Measurements from ENCODE around the gene NECTIN1.

NECTIN1 gene

GRCh38 chr11:119763071-119763728 lies 34.2 kb upstream of the NECTIN1 start:
- no peak for DNase-seq
- TF ChIP-seq POLR2A (IDR thresholded peaks at IDR 0.05; ENCODE audit: low read length) (no peak), GATA1 (IDR thresholded peaks at IDR 0.05; ENCODE audit: low read depth, low read length) (no peak)

GRCh38 chr11:119759747-119760412 lies 30.9 kb upstream of the NECTIN1 start:
- no peak for TF ChIP-seq POLR2A (IDR thresholded peaks at IDR 0.05; ENCODE audit: low read length)
- TF ChIP-seq GATA1 (IDR thresholded peaks at IDR 0.05; ENCODE audit: low read depth, low read length), result no peak
- DNase-seq, result no peak

- no peak for TF ChIP-seq GATA1 (IDR thresholded peaks at IDR 0.05; ENCODE audit: low read depth, low read length)
- TF ChIP-seq POLR2A (IDR thresholded peaks at IDR 0.05; ENCODE audit: low read length), result no peak
- DNase-seq, result peak; percentile 43 to 50
These were observed 30.3 kb upstream of the NECTIN1 start for GRCh38 chr11:119759324-119759723.

GRCh38 chr11:119758291-119758690 lies 29.3 kb upstream of the NECTIN1 start:
- TF ChIP-seq GATA1 (IDR thresholded peaks at IDR 0.05; ENCODE audit: low read depth, low read length), result no peak
- TF ChIP-seq POLR2A (IDR thresholded peaks at IDR 0.05; ENCODE audit: low read length), result no peak
- no peak for DNase-seq

- DNase-seq, result no peak
- no peak for TF ChIP-seq GATA1 (IDR thresholded peaks at IDR 0.05; ENCODE audit: low read depth, low read length)
- TF ChIP-seq POLR2A (IDR thresholded peaks at IDR 0.05; ENCODE audit: low read length), result no peak
These were observed 28.4 kb upstream of the NECTIN1 start for GRCh38 chr11:119757378-119757777.

GRCh38 chr11:119756169-119756865 lies 27.3 kb upstream of the NECTIN1 start:
- no peak for DNase-seq
- TF ChIP-seq GATA1 (IDR thresholded peaks at IDR 0.05; ENCODE audit: low read depth, low read length), result no peak
- no peak for TF ChIP-seq POLR2A (IDR thresholded peaks at IDR 0.05; ENCODE audit: low read length)

GRCh38 chr11:119755356-119756071 lies 26.5 kb upstream of the NECTIN1 start:
- TF ChIP-seq POLR2A (IDR thresholded peaks at IDR 0.05; ENCODE audit: low read length) (no peak), GATA1 (IDR thresholded peaks at IDR 0.05; ENCODE audit: low read depth, low read length) (no peak)
- DNase-seq, result no peak

- no peak for TF ChIP-seq POLR2A (IDR thresholded peaks at IDR 0.05; ENCODE audit: low read length)
- no peak for TF ChIP-seq GATA1 (IDR thresholded peaks at IDR 0.05; ENCODE audit: low read depth, low read length)
- DNase-seq, result no peak
These were observed 25.8 kb upstream of the NECTIN1 start for GRCh38 chr11:119754656-119755355.

- no peak for TF ChIP-seq POLR2A (IDR thresholded peaks at IDR 0.05; ENCODE audit: low read length)
- no peak for TF ChIP-seq GATA1 (IDR thresholded peaks at IDR 0.05; ENCODE audit: low read depth, low read length)
- no peak for DNase-seq
These were observed 25.2 kb upstream of the NECTIN1 start for GRCh38 chr11:119754199-119754598.

- TF ChIP-seq GATA1 (IDR thresholded peaks at IDR 0.05; ENCODE audit: low read depth, low read length) (no peak), POLR2A (IDR thresholded peaks at IDR 0.05; ENCODE audit: low read length) (no peak)
- no peak for DNase-seq
These were observed 23.9 kb upstream of the NECTIN1 start for GRCh38 chr11:119752946-119753345.

- no peak for DNase-seq
- TF ChIP-seq POLR2A (IDR thresholded peaks at IDR 0.05; ENCODE audit: low read length), result no peak
- no peak for TF ChIP-seq GATA1 (IDR thresholded peaks at IDR 0.05; ENCODE audit: low read depth, low read length)
These were observed 23.4 kb upstream of the NECTIN1 start for GRCh38 chr11:119752345-119752871.

- no peak for TF ChIP-seq POLR2A (IDR thresholded peaks at IDR 0.05; ENCODE audit: low read length)
- no peak for TF ChIP-seq GATA1 (IDR thresholded peaks at IDR 0.05; ENCODE audit: low read depth, low read length)
- DNase-seq, result no peak
These were observed 21.1 kb upstream of the NECTIN1 start for GRCh38 chr11:119750056-119750455.

- DNase-seq, result no peak
- TF ChIP-seq POLR2A (IDR thresholded peaks at IDR 0.05; ENCODE audit: low read length), result no peak
- TF ChIP-seq GATA1 (IDR thresholded peaks at IDR 0.05; ENCODE audit: low read depth, low read length), result no peak
These were observed 20.1 kb upstream of the NECTIN1 start for GRCh38 chr11:119749006-119749565.
